ENCODE results near the gene KLHL41.

DNA sequence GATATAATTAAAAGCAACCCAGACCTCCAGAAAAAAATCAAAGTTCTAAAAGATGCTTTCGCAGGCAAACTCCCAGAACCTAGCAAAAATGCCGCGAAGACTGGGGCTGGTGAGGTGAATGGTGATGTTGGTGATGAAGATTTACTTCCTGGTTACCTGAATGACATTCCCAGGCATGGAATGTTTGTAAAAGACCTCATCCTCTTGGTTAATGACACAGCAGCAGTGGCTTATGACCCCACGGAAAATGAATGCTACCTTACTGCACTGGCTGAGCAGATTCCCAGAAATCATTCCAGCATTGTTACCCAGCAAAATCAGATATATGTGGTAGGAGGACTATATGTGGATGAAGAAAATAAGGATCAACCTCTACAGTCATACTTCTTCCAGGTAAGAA lies 994 bp downstream of the KLHL41 start:
- TF ChIP-seq, protein P1, sequence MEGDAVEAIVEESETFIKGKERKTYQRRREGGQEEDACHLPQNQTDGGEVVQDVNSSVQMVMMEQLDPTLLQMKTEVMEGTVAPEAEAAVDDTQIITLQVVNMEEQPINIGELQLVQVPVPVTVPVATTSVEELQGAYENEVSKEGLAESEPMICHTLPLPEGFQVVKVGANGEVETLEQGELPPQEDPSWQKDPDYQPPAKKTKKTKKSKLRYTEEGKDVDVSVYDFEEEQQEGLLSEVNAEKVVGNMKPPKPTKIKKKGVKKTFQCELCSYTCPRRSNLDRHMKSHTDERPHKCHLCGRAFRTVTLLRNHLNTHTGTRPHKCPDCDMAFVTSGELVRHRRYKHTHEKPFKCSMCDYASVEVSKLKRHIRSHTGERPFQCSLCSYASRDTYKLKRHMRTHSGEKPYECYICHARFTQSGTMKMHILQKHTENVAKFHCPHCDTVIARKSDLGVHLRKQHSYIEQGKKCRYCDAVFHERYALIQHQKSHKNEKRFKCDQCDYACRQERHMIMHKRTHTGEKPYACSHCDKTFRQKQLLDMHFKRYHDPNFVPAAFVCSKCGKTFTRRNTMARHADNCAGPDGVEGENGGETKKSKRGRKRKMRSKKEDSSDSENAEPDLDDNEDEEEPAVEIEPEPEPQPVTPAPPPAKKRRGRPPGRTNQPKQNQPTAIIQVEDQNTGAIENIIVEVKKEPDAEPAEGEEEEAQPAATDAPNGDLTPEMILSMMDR (IDR thresholded peaks at IDR 0.05) = no peak
- no peak for TF ChIP-seq POLR2A (IDR thresholded peaks at IDR 0.05)
